Gastrocnemius medialis (tissue), 4 donors: ENCODE results near the gene NFATC3.

Source experiments
- POLR2A ChIP-seq, 2 donors: fragments of 450-650 bp; IDR thresholded peaks; one replicate each; pipeline ENCODE4 v1.6.1; 2017; ENCODE audit warnings: antibody characterized with exemption in 2 of 2, mild to moderate bottlenecking in 2 of 2, moderate library complexity in 2 of 2
- TF ChIP-seq, protein P1 (sequence below), 5 experiments: fragments of 450-650 bp in 3 of 5; fragments of 200-600 bp in 2 of 5; sonication (generic) in 2 of 5; IDR thresholded peaks in 4 of 5; conservative IDR thresholded peaks in 1 of 5; 1 replicate in 4 of 5; 2 replicates in 1 of 5; pipeline ENCODE4 v1.5.1; 2016 to 2019; ENCODE audit warnings: antibody characterized with exemption in 5 of 5, mild to moderate bottlenecking in 3 of 5, moderate library complexity in 3 of 5

DNA sequence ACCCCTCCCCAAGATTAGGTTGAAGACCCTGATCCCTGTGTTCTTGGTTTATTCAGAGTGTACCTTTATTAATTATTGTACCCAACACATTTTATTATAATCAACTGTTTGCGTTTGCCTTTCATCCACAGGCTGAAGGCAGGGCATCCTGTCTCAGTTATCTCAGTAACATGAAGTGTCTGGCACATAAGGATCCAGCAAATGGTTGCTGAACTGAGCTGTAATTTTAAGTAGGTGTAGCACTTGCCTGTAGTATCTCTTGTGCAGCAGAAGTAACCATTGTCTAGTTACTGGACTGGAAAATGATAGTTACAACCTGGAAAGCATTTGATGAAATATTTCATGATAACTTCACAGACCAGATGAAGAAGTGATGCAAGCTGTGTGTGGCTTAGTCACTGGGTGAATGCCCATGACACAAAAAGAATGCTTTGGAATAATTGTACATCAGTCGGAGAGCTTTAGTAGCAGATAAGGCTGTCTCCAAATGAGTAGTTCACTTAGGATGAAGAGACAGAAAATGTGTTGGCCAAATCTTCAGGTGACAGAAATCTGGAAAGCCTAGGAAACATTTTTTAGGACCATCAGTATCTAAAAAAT is 94.1 kb downstream of the NFATC3 start:
- TF ChIP-seq, protein P1, sequence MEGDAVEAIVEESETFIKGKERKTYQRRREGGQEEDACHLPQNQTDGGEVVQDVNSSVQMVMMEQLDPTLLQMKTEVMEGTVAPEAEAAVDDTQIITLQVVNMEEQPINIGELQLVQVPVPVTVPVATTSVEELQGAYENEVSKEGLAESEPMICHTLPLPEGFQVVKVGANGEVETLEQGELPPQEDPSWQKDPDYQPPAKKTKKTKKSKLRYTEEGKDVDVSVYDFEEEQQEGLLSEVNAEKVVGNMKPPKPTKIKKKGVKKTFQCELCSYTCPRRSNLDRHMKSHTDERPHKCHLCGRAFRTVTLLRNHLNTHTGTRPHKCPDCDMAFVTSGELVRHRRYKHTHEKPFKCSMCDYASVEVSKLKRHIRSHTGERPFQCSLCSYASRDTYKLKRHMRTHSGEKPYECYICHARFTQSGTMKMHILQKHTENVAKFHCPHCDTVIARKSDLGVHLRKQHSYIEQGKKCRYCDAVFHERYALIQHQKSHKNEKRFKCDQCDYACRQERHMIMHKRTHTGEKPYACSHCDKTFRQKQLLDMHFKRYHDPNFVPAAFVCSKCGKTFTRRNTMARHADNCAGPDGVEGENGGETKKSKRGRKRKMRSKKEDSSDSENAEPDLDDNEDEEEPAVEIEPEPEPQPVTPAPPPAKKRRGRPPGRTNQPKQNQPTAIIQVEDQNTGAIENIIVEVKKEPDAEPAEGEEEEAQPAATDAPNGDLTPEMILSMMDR (IDR thresholded peaks at IDR 0.05 in 4 of 5, conservative IDR thresholded peaks at IDR 0.05 in 1 of 5) = no peak
- TF ChIP-seq POLR2A (IDR thresholded peaks at IDR 0.05) = no peak
